ENCODE measurements around the gene CCDC102A.

Gene CCDC102A

DNA sequence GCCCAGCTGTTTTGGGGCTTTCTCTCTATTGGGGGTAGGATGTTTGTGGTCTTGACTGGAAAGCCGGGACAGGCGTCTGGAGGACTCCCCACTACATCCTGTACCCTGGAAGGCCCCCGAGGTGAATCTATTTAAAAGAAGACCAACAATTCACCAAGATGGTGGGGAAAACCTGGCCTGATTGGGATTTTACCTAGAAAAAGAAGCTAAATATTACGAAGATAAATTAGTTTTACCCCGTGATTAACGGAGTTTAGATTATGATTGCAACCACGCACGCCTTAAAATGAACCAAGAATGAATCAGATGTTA is 779 bp upstream of the CCDC102A start:
- in situ Hi-C loops (cut with MboI; ENCODE audit: low pct_unique_long_range_greater_than_20kb, low sequenced_read_pairs, unreplicated experiment), result no loop called here
- no peak for DNase-seq (ENCODE audit: low spot score)
- TF ChIP-seq, protein P1, sequence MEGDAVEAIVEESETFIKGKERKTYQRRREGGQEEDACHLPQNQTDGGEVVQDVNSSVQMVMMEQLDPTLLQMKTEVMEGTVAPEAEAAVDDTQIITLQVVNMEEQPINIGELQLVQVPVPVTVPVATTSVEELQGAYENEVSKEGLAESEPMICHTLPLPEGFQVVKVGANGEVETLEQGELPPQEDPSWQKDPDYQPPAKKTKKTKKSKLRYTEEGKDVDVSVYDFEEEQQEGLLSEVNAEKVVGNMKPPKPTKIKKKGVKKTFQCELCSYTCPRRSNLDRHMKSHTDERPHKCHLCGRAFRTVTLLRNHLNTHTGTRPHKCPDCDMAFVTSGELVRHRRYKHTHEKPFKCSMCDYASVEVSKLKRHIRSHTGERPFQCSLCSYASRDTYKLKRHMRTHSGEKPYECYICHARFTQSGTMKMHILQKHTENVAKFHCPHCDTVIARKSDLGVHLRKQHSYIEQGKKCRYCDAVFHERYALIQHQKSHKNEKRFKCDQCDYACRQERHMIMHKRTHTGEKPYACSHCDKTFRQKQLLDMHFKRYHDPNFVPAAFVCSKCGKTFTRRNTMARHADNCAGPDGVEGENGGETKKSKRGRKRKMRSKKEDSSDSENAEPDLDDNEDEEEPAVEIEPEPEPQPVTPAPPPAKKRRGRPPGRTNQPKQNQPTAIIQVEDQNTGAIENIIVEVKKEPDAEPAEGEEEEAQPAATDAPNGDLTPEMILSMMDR (IDR thresholded peaks at IDR 0.05; ENCODE audit: extremely low read depth, insufficient read depth, missing control alignments), result no peak

DNA sequence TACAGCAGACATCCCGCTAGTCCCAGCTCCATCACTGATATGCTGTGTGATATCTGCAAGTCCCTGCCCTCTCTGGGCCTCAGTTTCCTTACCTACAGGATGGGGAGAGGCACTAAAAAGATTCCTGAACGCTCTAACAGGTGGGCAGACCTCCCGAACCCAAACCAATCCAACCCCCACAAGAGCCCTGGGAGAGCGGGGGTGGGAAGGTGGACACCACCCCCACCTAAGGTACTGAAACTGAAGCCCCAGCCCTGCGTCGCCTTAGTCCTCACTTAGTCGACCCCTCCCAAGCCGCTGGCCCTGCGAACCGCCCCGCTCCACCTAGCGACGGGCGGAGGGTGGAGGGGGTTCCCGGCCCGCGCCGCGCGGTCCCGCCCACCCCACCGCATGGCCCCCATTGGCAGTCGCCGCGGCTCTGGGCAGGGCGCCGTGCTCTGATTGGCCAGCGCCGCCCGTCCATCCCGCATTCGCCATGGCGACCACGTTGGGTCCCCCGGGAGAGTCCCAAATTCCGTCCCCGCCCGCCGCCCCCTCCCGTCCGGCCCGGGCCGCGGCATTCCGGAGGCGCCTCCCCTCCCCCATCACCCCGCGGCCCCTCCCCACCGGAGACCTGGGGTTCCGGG is 578 bp downstream of the CCDC102A start:
- in situ Hi-C loops (cut with MboI; ENCODE audit: low pct_unique_long_range_greater_than_20kb, low sequenced_read_pairs, unreplicated experiment), result no loop called here
- TF ChIP-seq, protein P1 (IDR thresholded peaks at IDR 0.05; ENCODE audit: extremely low read depth, insufficient read depth, missing control alignments), result peak; percentile 32
- DNase-seq (ENCODE audit: low spot score), result peak; percentile 99

DNA sequence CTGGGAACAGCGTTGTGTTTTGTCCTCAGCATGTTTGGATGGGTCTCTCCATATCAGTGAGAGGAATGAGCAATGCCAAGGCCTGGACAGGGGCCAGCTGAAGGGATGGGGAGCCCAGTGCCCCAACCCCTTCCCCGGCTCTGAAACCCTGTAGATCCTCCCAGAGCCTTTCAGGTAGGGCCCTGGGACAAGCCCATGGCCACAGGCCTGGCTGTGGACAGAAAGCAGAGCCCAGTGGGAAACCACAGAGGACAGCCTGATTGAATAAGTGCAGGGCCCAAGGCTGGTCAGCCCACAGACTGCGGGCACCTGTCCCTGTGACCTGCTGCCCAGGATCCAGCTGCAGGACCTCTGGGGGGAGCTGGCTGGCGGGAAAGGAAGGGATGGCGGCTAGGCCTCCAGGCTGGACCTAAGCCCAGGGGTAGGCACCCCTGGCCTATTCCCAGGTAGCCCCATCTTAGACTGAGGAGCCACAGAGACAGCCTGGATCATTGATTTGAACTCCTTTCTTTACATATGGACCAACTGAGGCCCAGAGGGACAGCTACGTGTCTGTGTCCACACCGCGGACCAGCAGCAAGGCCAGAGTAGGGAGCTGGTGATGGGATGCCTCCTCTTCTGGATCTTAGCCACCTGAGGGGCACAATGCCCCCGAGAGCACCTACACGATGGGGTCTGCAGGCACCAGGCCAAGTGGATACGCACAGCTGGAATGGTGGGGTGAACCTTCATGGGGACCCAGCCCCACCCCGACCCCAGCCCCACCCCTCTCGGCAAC is 1.3 kb downstream of the CCDC102A start:
- in situ Hi-C loops (cut with MboI; ENCODE audit: low pct_unique_long_range_greater_than_20kb, low sequenced_read_pairs, unreplicated experiment), result no loop called here
- peak; percentile 32 for DNase-seq (ENCODE audit: low spot score)
- TF ChIP-seq, protein P1 (IDR thresholded peaks at IDR 0.05; ENCODE audit: extremely low read depth, insufficient read depth, missing control alignments), result no peak

DNA sequence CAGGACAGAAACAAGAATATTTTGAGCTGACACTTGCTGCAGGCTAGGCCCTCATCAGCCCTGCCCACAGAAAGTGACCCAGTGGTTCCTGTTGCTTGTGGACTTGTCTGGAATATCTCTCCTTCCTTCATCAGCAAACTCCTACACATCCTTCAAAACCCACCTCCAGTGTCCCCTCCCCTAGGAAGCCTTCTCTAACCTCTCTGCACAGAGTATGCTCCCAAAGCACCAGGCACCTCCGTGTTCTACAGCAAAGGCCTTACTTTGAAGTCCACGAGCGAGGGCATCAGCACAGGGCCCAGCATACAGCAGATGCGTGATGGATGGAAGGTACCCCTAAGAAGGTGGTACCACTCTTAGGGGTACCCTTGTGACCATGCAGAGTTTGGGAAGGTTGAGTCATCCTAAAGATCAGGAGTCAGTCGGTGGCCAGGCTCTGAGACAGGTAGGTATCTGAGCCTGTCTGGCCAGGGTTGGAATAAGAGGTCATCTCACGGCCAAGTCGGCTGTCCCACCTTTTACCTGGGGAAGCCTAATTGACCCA is 2.0 kb downstream of the CCDC102A start:
- in situ Hi-C loops (cut with MboI; ENCODE audit: low pct_unique_long_range_greater_than_20kb, low sequenced_read_pairs, unreplicated experiment), result no loop called here
- no peak for DNase-seq (ENCODE audit: low spot score)
- TF ChIP-seq, protein P1 (IDR thresholded peaks at IDR 0.05; ENCODE audit: extremely low read depth, insufficient read depth, missing control alignments), result no peak

DNA sequence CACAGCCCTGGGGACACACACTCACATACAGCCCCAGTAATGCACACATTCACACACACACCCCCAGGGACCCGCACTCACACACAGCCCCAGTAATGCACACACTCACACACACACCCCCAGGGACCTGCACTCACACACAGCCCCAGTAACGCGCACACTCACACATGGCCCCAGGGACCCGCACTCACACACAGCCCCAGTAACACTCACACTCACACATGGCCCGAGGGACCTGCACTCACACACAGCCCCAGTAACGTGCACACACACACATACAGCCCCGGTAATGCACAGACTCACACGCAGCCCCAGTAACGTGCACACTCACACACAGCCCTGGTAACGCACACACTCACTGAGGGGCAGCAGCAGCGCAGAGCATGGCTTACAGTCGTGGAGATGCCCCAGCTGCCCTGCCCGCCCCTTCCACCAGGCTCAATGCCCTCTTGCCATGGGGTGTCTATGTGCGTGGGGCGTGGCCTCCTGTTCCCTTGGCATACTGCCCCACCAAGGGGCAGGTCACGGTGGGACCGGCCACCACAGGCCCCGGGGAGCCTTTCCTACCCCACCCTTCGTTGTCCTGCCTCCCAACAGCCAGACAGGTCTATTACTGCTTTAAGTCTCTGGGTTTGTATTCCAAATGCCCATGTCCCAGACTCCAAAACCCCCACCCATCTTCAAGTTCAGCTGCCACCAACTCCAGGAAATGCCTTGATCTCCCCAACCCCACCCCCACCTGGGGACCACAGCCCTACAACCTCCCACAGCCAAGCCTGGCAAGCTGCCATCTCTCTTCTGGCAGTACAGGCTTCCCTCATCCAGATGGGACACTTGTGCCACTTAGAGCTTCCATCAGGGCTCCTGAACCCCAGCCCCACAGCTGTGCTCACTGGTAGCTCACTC is 2.7 kb downstream of the CCDC102A start:
- peak; percentile 8 for DNase-seq (ENCODE audit: low spot score)
- in situ Hi-C loops (cut with MboI; ENCODE audit: low pct_unique_long_range_greater_than_20kb, low sequenced_read_pairs, unreplicated experiment), result no loop called here
- TF ChIP-seq, protein P1 (IDR thresholded peaks at IDR 0.05; ENCODE audit: extremely low read depth, insufficient read depth, missing control alignments), result no peak

DNA sequence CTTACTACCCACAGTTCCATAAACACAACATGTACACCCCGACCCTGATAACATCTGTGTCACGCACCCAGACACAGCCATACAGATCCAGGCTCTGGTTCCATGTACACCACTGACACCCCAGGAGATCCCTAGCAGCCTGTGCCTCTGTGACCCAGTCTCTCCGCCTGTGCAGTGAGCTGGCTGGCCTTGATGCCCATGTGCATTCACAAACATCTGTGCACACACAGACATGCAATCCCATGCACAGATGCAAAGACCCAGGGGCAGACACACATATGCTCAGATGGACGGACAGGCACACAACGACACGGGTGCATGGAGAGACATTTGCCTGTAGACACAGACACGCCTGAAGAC is 4.1 kb downstream of the CCDC102A start:
- TF ChIP-seq, protein P1 (IDR thresholded peaks at IDR 0.05; ENCODE audit: extremely low read depth, insufficient read depth, missing control alignments), result no peak
- in situ Hi-C loops (cut with MboI; ENCODE audit: low pct_unique_long_range_greater_than_20kb, low sequenced_read_pairs, unreplicated experiment), result no loop called here
- peak; percentile 10 for DNase-seq (ENCODE audit: low spot score)
